Esophagus muscularis mucosa (tissue), 4 donors: ENCODE data around the gene LYZL4. TPM values are rescaled to one million over a fixed set of nuclear protein-coding genes. Genes with fewer than 3 reads are reported as not detected.

Experiments used
- DNase-seq: peaks from one replicate; pipeline ENCODE4 v3.0.0-alpha.2; 2017; ENCODE audit errors: extremely low spot score
- H3K27ac ChIP-seq, 4 donors: fragments of 200-600 bp; sonication (generic); replicated peaks in 1 of 4; 1 replicate in 3 of 4; 2 replicates in 1 of 4; pipeline ENCODE4 v1.5.1; 2016 to 2019; ENCODE audit warnings: mild to moderate bottlenecking in 1 of 4
- H3K27me3 ChIP-seq, 4 donors: fragments of 200-600 bp; sonication (generic); one replicate each; pipeline versions ENCODE4 v1.5.1 to v1.6.0; 2016 to 2019
- H3K36me3 ChIP-seq, 4 donors: fragments of 200-600 bp; sonication (generic); one replicate each; pipeline ENCODE4 v1.5.1; 2016 to 2019
- H3K4me1 ChIP-seq, 4 donors: fragments of 200-600 bp; sonication (generic); one replicate each; pipeline ENCODE4 v1.5.1; 2016 to 2019
- H3K4me3 ChIP-seq, 4 donors: fragments of 200-600 bp; sonication (generic); 1 replicate in 2 of 4; 2 replicates in 2 of 4; pipeline ENCODE4 v1.5.1; 2016 to 2019; ENCODE audit warnings: mild to moderate bottlenecking in 4 of 4, moderate library complexity in 1 of 4
- H3K9me3 ChIP-seq, 4 donors: fragments of 200-600 bp; sonication (generic); 1 replicate in 3 of 4; 2 replicates in 1 of 4; pipeline ENCODE4 v1.5.1; 2016 to 2019
- CTCF ChIP-seq, 3 experiments: fragments of 200-600 bp in 2 of 3; fragments of 450-650 bp in 1 of 3; sonication (generic) in 2 of 3; IDR thresholded peaks; one replicate each; pipeline ENCODE4 v1.5.1; 2017 to 2019; ENCODE audit warnings: antibody characterized with exemption in 3 of 3, mild to moderate bottlenecking in 2 of 3, moderate library complexity in 1 of 3
- EP300 ChIP-seq: sonication (generic); formaldehyde crosslinking; IDR thresholded peaks from one replicate; pipeline ENCODE4 v1.6.1; 2017; ENCODE audit warnings: antibody characterized with exemption
- POLR2A ChIP-seq: fragments of 450-650 bp; IDR thresholded peaks from one replicate; pipeline ENCODE4 v1.6.1; 2017; ENCODE audit warnings: antibody characterized with exemption, moderate library complexity, mild to moderate bottlenecking, low read depth
- POLR2AphosphoS5 ChIP-seq, 2 donors: sonication (generic); formaldehyde crosslinking; IDR thresholded peaks; one replicate each; pipeline ENCODE4 v1.6.1; 2017; ENCODE audit warnings: antibody characterized with exemption in 2 of 2
- WGBS: methylation state at CpG from one replicate; pipeline ENCODE4 v1.1.5; 2018; 5-methylcytosine and 5-hydroxymethylcytosine counted together
- intact Hi-C: fragments of 100-400 bp; cut with DNase I; formaldehyde crosslinking; loops from one replicate; pipeline ENCODE4 v1.15.1; 2023
- total RNA-seq, 4 donors: library from RNA; depleted of rRNA; stranded (reverse); fragments of >200 nt; gene quantifications; one replicate each; pipeline versions ENCODE4 v1.1.0 to v1.2.1, GENCODE V29; 2016

The LYZL4 gene
- total RNA-seq, result not detected

- WGBS, result 61% methylated on average over 5 of the region's 5 CpGs
- Histone ChIP-seq H3K4me1 (no peaks in the 10 kb centered on the region), H3K9me3 (no peaks in the 10 kb centered on the region), H3K4me3 (no peak within 1 kb of the TSS), H3K27me3 (no peaks in the 10 kb centered on the region), H3K27ac (no peak within 1 kb of the TSS), H3K36me3 (no peaks in the 10 kb centered on the region)
- TF ChIP-seq POLR2A, result no peak
- no peak for TF ChIP-seq POLR2AphosphoS5 (IDR thresholded peaks at IDR 0.05)
- TF ChIP-seq EP300, result no peak
- no peak for DNase-seq
- intact Hi-C loops, result no loop called here
Measured at GRCh38 chr3:42410370-42411131, at the start of gene LYZL4. Gene LYZL4, minus strand, starts transcription at chr3:42410610. Its CDS starts 3,359 bp downstream, at chr3:42407251.

- intact Hi-C loops, result no loop called here
- H3K27me3 ChIP-seq, result no peaks in the 10 kb centered on the region
- no peak overlapping the region for H3K27ac ChIP-seq
- DNase-seq, result no peak
- no peak for TF ChIP-seq CTCF (IDR thresholded peaks at IDR 0.05)
- TF ChIP-seq EP300, result no peak
- no peak for TF ChIP-seq POLR2AphosphoS5 (IDR thresholded peaks at IDR 0.05)
- TF ChIP-seq POLR2A, result no peak
- no peaks in the 10 kb centered on the region for H3K9me3 ChIP-seq
- no peak overlapping the region for H3K4me3 ChIP-seq
- no peaks in the 10 kb centered on the region for H3K4me1 ChIP-seq
- H3K36me3 ChIP-seq, result no peaks in the 10 kb centered on the region
Measured at GRCh38 chr3:42459151-42459550, 48.7 kb upstream of the LYZL4 start.

- Histone ChIP-seq H3K36me3 (no peaks in the 10 kb centered on the region), H3K27ac (no peak overlapping the region), H3K9me3 (no peaks in the 10 kb centered on the region), H3K4me3 (no peak overlapping the region), H3K4me1 (peaks cover 6 to 11% (median 11%) of the 10 kb centered on the region in 4 donors), H3K27me3 (no peaks in the 10 kb centered on the region)
- intact Hi-C loops, result no loop called here
- peak; percentile 24 for DNase-seq
- TF ChIP-seq POLR2AphosphoS5 (IDR thresholded peaks at IDR 0.05), result no peak
- no peak for TF ChIP-seq CTCF (IDR thresholded peaks at IDR 0.05)
- TF ChIP-seq POLR2A, result no peak
- no peak for TF ChIP-seq EP300
Measured at GRCh38 chr3:42456211-42456610, 45.8 kb upstream of the LYZL4 start.

- Histone ChIP-seq H3K36me3 (no peaks in the 10 kb centered on the region), H3K4me3 (no peak overlapping the region), H3K27ac (peak overlapping the region; percentile 52 to 66 (median 58)), H3K9me3 (no peaks in the 10 kb centered on the region), H3K4me1 (peaks cover 6 to 12% (median 12%) of the 10 kb centered on the region in 4 donors), H3K27me3 (no peaks in the 10 kb centered on the region)
- intact Hi-C loops, result no loop called here
- TF ChIP-seq EP300, result no peak
- no peak for TF ChIP-seq POLR2A
- no peak for TF ChIP-seq CTCF (IDR thresholded peaks at IDR 0.05)
- no peak for TF ChIP-seq POLR2AphosphoS5 (IDR thresholded peaks at IDR 0.05)
- 39% methylated on average over 2 of the region's 2 CpGs for WGBS
- DNase-seq, result no peak
Measured at GRCh38 chr3:42451546-42452230, 41.3 kb upstream of the LYZL4 start.

- Histone ChIP-seq H3K4me1 (peaks cover 6 to 12% (median 12%) of the 10 kb centered on the region in 4 donors), H3K27me3 (no peaks in the 10 kb centered on the region), H3K9me3 (no peaks in the 10 kb centered on the region), H3K36me3 (no peaks in the 10 kb centered on the region), H3K4me3 (no peak overlapping the region), H3K27ac (peak overlapping the region; percentile 52 to 66 (median 58))
- TF ChIP-seq CTCF (IDR thresholded peaks at IDR 0.05), result no peak
- TF ChIP-seq POLR2AphosphoS5 (IDR thresholded peaks at IDR 0.05), result no peak
- no peak for TF ChIP-seq EP300
- no peak for TF ChIP-seq POLR2A
- no peak for DNase-seq
- intact Hi-C loops, result no loop called here
- 70% methylated on average over 2 of the region's 2 CpGs for WGBS
Measured at GRCh38 chr3:42451116-42451515, 40.7 kb upstream of the LYZL4 start.
